Ovary (tissue), 9 donors: Measurements from ENCODE around the gene KAZALD1. TPM values are rescaled to one million over a fixed set of nuclear protein-coding genes. Genes with fewer than 3 reads are reported as not detected.

Experiments used
- DNase-seq, 5 donors: peaks; one replicate each; pipeline ENCODE4 v3.0.0-alpha.2; 2019 to 2020
- H3K27ac ChIP-seq, 2 donors: fragments of 200-600 bp; one replicate each; pipeline versions ENCODE4 v1.5.1 to v1.8.0; 2019 to 2022
- H3K27me3 ChIP-seq: fragments of 200-600 bp; one replicate; pipeline ENCODE4 v1.8.0; 2022
- H3K36me3 ChIP-seq: fragments of 200-600 bp; sonication (generic); one replicate; pipeline ENCODE4 v1.5.1; 2019
- H3K4me1 ChIP-seq: one replicate; pipeline ENCODE4 v1.8.1; 2013; ENCODE audit warnings: mild to moderate bottlenecking, moderate library complexity; ENCODE audit not compliant: insufficient read depth
- H3K4me3 ChIP-seq: fragments of 200-600 bp; sonication (generic); one replicate; pipeline ENCODE4 v1.5.1; 2017
- H3K9me3 ChIP-seq, 2 donors: fragments of 200-600 bp in 1 of 2; sonication (generic) in 1 of 2; one replicate each; pipeline versions ENCODE4 v1.5.1 to v1.8.1; 2013 to 2019; ENCODE audit warnings: mild to moderate bottlenecking in 1 of 2, moderate library complexity in 1 of 2
- CTCF ChIP-seq, 3 donors: fragments of 450-650 bp in 2 of 3; fragments of 200-600 bp in 1 of 3; IDR thresholded peaks; one replicate each; pipeline versions ENCODE4 v1.5.1 to v1.8.0; 2016 to 2022; ENCODE audit warnings: antibody characterized with exemption in 3 of 3, mild to moderate bottlenecking in 1 of 3
- EP300 ChIP-seq: sonication (generic); formaldehyde crosslinking; IDR thresholded peaks from one replicate; pipeline ENCODE4 v1.6.1; 2017; ENCODE audit warnings: antibody characterized with exemption
- POLR2A ChIP-seq: fragments of 450-650 bp; IDR thresholded peaks from one replicate; pipeline ENCODE4 v1.6.1; 2017; ENCODE audit warnings: antibody characterized with exemption, mild to moderate bottlenecking, moderate library complexity
- WGBS, 3 donors: extraction: QIAGEN DNeasy Blood & Tissue Kit in 1 of 3; methylation state at CpG; one replicate each; pipeline versions ENCODE4 v1.1.5 to v1.1.7; 2013 to 2017; 5-methylcytosine and 5-hydroxymethylcytosine counted together
- intact Hi-C, 4 donors: fragments of 100-400 bp; cut with DNase I; formaldehyde crosslinking; loops; one replicate each; pipeline versions ENCODE4 v1.11.0 to v1.15.1; 2022 to 2023
- polyA plus RNA-seq, 2 donors: library from polyadenylated mRNA; stranded (reverse); fragments of 200-250 nt in 1 of 2; fragments of 350-450 nt in 1 of 2; fragmentation: Illumina TruSeq in 1 of 2; extraction: RNeasy Lipid Tissue Mini Kit (QIAGEN cat#74804) in 1 of 2; gene quantifications; one replicate each; pipeline ENCODE4 v1.2.3, GENCODE V29; 2013 to 2014
- total RNA-seq, 7 donors: library from RNA; depleted of rRNA in 2 of 7; stranded (reverse); fragments of >200 nt in 2 of 7; fragmentation: NEBNext Ultra II Directional in 3 of 7; extraction: Animal tissue kit (Norgen Biotek cat#: 25700) in 3 of 7; gene quantifications; one replicate each; pipeline versions ENCODE4 v1.1.0 to v1.2.4, GENCODE V29; 2016 to 2023
- donor health status: DM: no; HTN: no; CAD: no; lungs with moderate emphysema.
- donor health status: DM: no; HTN: no; CAD: no.
- donor health status: Bipolar disorder and iron deficiency.
- donor health status: DM: yes; HTN: yes; CAD: no.
- donor health status: DM: no; HTN: no; CAD: no.
- donor health status: DM: yes; HTN: yes; CAD: no.

The KAZALD1 gene
- total and polyA plus RNA-seq, 9 donors, result 0.46 to 1.9 (median 0.94) TPM; not detected in 2

GRCh38 chr10:101071885-101072433, 10.2 kb downstream of the KAZALD1 start:
- no peaks in the 10 kb centered on the region for H3K27me3 ChIP-seq
- no peak for DNase-seq
- no peaks in the 10 kb centered on the region for H3K4me1 ChIP-seq
- no peaks in the 10 kb centered on the region for H3K9me3 ChIP-seq
- TF ChIP-seq CTCF (IDR thresholded peaks at IDR 0.05) (no peak), EP300 (no peak), POLR2A (no peak)
- intact Hi-C loops, result no loop called here
- WGBS, 3 donors, result 38 to 45% (median 43%) methylated on average over 7 of the region's 7 CpGs
- H3K27ac ChIP-seq, result no peak overlapping the region
- no peaks in the 10 kb centered on the region for H3K36me3 ChIP-seq
- no peak overlapping the region for H3K4me3 ChIP-seq

- H3K4me1 ChIP-seq, result no peaks in the 10 kb centered on the region
- TF ChIP-seq POLR2A, result no peak
- TF ChIP-seq CTCF (IDR thresholded peaks at IDR 0.05), result no peak
- TF ChIP-seq EP300, result no peak
- intact Hi-C loops, result no loop called here
- no peak overlapping the region for H3K4me3 ChIP-seq
- no peaks in the 10 kb centered on the region for H3K27me3 ChIP-seq
- H3K9me3 ChIP-seq, result no peaks in the 10 kb centered on the region
- DNase-seq, result no peak
- H3K27ac ChIP-seq, result no peak overlapping the region
- H3K36me3 ChIP-seq, result no peaks in the 10 kb centered on the region
- 60 to 67% (median 65%) methylated on average over 9 of the region's 9 CpGs for WGBS, 3 donors
Measured at GRCh38 chr10:101072923-101073322, 11.1 kb downstream of the KAZALD1 start.

- no peak overlapping the region for H3K4me3 ChIP-seq
- intact Hi-C loops, result no loop called here
- H3K27ac ChIP-seq, result no peak overlapping the region
- no peaks in the 10 kb centered on the region for H3K4me1 ChIP-seq
- H3K27me3 ChIP-seq, result no peaks in the 10 kb centered on the region
- no peak for TF ChIP-seq EP300
- 4 to 10% (median 8%) methylated on average over 13 of the region's 13 CpGs for WGBS, 3 donors
- H3K9me3 ChIP-seq, result no peaks in the 10 kb centered on the region
- no peak for DNase-seq
- no peaks in the 10 kb centered on the region for H3K36me3 ChIP-seq
Measured at GRCh38 chr10:101073631-101074030, 11.8 kb downstream of the KAZALD1 start.

DNA sequence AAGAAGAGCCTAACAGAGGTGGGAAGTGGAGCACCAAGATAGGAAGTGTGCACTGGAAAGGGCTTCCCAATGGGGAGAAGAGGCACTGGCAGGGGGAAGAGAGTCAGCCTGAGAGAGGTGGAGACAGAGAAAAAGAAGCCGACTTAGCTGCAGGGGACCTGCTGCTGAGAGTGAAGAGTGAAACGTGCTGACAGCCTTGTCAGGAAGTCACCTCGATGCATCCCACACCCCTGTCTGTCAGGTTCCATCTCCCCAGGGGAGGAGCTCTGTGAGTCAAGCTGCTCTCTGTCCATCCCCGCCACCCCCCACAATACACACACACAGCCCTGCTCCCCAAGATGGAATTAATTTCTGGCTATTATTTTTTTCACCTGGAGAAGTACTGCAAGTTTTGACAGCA, 14.0 kb downstream of the KAZALD1 start:
- no peaks in the 10 kb centered on the region for H3K4me1 ChIP-seq
- H3K27ac ChIP-seq, result no peak overlapping the region
- intact Hi-C loops, result no loop called here
- no peak for TF ChIP-seq EP300
- TF ChIP-seq POLR2A, result no peak
- no peak for TF ChIP-seq CTCF (IDR thresholded peaks at IDR 0.05)
- no peak overlapping the region for H3K4me3 ChIP-seq
- no peaks in the 10 kb centered on the region for H3K36me3 ChIP-seq
- H3K27me3 ChIP-seq, result no peaks in the 10 kb centered on the region
- no peak for DNase-seq
- whole genome bisulfite sequencing, 3 donors, result 9 to 16% (median 12%) methylated on average over 4 of the region's 4 CpGs
- no peaks in the 10 kb centered on the region for H3K9me3 ChIP-seq

- Histone ChIP-seq H3K36me3 (no peaks in the 10 kb centered on the region), H3K9me3 (no peaks in the 10 kb centered on the region), H3K27me3 (no peaks in the 10 kb centered on the region), H3K27ac (no peak overlapping the region), H3K4me1 (no peaks in the 10 kb centered on the region), H3K4me3 (no peak overlapping the region)
- TF ChIP-seq POLR2A (no peak), EP300 (no peak), CTCF (IDR thresholded peaks at IDR 0.05) (no peak)
- intact Hi-C loops, result no loop called here
- 69 to 79% (median 75%) methylated on average over 5 of the region's 5 CpGs for WGBS, 3 donors
- DNase-seq, result no peak
Measured at GRCh38 chr10:101076630-101077029, 14.8 kb downstream of the KAZALD1 start.
